Measurements from ENCODE around the gene IGSF21. TPM values are rescaled to one million over a fixed set of nuclear protein-coding genes. Genes with fewer than 3 reads are reported as not detected.

Gene IGSF21
- total and polyA plus RNA-seq, 2 experiments from 2014 or later, result not detected

- Histone ChIP-seq H3K36me3 (replicated peaks; ENCODE audit: insufficient read depth, low read depth) (no peaks in the 10 kb centered on the region), H3K4me3 (no peak overlapping the region), H3K4me2 (no peak overlapping the region), H4K20me1 (ENCODE audit: insufficient read depth, poor library complexity, severe bottlenecking) (no peaks in the 10 kb centered on the region), H3K27ac (no peak overlapping the region), H3K79me2 (no peaks in the 10 kb centered on the region), H3K27me3 (peaks cover 18% of the 10 kb centered on the region), H3K9me3 (ENCODE audit: low read depth) (no peaks in the 10 kb centered on the region), H2AFZ (no peak overlapping the region), H3K9me2 (replicated peaks; ENCODE audit: insufficient read depth) (no peaks in the 10 kb centered on the region), H3K4me1 (ENCODE audit: insufficient read depth) (no peaks in the 10 kb centered on the region)
- TF ChIP-seq CTCF (IDR thresholded peaks at IDR 0.05; ENCODE audit: poor library complexity) (no peak), EZH2phosphoT487 (IDR thresholded peaks at IDR 0.05; ENCODE audit: low read depth, severe bottlenecking, unreplicated experiment) (no peak), EZH2 (IDR thresholded peaks at IDR 0.05; ENCODE audit: borderline replicate concordance) (no peak)
- no peak for DNase-seq (ENCODE audit: low spot score)
- 72% methylated on average over 6 of the region's 6 CpGs for WGBS (ENCODE audit: low lambda C conversion rate, missing lambda C conversion rate)
Measured at GRCh38 chr1:18264450-18265039, 156.9 kb downstream of the IGSF21 start.

- Histone ChIP-seq H3K9me3 (ENCODE audit: low read depth) (no peaks in the 10 kb centered on the region), H4K20me1 (ENCODE audit: insufficient read depth, poor library complexity, severe bottlenecking) (no peaks in the 10 kb centered on the region), H3K4me3 (no peak overlapping the region), H3K79me2 (no peaks in the 10 kb centered on the region), H3K27me3 (peaks cover 18% of the 10 kb centered on the region), H3K36me3 (replicated peaks; ENCODE audit: insufficient read depth, low read depth) (no peaks in the 10 kb centered on the region), H3K9me2 (replicated peaks; ENCODE audit: insufficient read depth) (no peaks in the 10 kb centered on the region), H3K27ac (no peak overlapping the region), H2AFZ (no peak overlapping the region), H3K4me2 (no peak overlapping the region), H3K4me1 (ENCODE audit: insufficient read depth) (no peaks in the 10 kb centered on the region)
- TF ChIP-seq EZH2 (IDR thresholded peaks at IDR 0.05; ENCODE audit: borderline replicate concordance) (no peak), CTCF (IDR thresholded peaks at IDR 0.05; ENCODE audit: poor library complexity) (no peak), EZH2phosphoT487 (IDR thresholded peaks at IDR 0.05; ENCODE audit: low read depth, severe bottlenecking, unreplicated experiment) (no peak)
- DNase-seq (ENCODE audit: low spot score), result no peak
- 81% methylated on average over 9 of the region's 9 CpGs for WGBS (ENCODE audit: low lambda C conversion rate, missing lambda C conversion rate)
Measured at GRCh38 chr1:18265641-18266040, 158.0 kb downstream of the IGSF21 start.

DNA sequence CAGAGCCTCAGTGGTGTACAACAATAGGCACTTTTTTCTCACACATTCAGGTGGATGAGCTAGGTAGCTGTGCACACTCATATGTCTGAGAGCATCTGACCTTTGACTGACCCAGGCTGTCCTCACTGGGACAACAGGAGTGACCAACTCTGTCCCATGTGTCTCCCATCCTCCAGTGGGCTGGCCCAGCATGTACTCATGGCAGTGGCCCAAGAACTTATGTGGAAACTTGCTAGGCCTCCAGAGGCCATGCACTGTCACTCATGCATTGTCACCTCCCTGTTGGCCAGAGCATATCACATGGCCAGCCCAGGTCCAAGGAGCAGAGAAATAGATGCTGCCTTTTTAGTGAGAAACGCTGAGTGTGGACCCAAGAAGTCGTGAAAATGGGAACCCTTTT is 158.8 kb downstream of the IGSF21 start:
- DNase-seq (ENCODE audit: low spot score), result peak; percentile 32
- Histone ChIP-seq H3K4me1 (ENCODE audit: insufficient read depth) (no peaks in the 10 kb centered on the region), H3K9me2 (replicated peaks; ENCODE audit: insufficient read depth) (no peaks in the 10 kb centered on the region), H3K4me2 (no peak overlapping the region), H3K36me3 (replicated peaks; ENCODE audit: insufficient read depth, low read depth) (no peaks in the 10 kb centered on the region), H3K79me2 (no peaks in the 10 kb centered on the region), H3K4me3 (no peak overlapping the region), H4K20me1 (ENCODE audit: insufficient read depth, poor library complexity, severe bottlenecking) (no peaks in the 10 kb centered on the region), H3K27ac (no peak overlapping the region), H3K27me3 (peaks cover 18% of the 10 kb centered on the region), H3K9me3 (ENCODE audit: low read depth) (no peaks in the 10 kb centered on the region), H2AFZ (no peak overlapping the region)
- TF ChIP-seq EZH2phosphoT487 (IDR thresholded peaks at IDR 0.05; ENCODE audit: low read depth, severe bottlenecking, unreplicated experiment) (no peak), CTCF (IDR thresholded peaks at IDR 0.05; ENCODE audit: poor library complexity) (no peak), EZH2 (IDR thresholded peaks at IDR 0.05; ENCODE audit: borderline replicate concordance) (no peak)
- WGBS (ENCODE audit: low lambda C conversion rate, missing lambda C conversion rate), result 84% methylated on average over 2 of the region's 2 CpGs
